HG03571 (cell line): ENCODE data around the gene ZCCHC13.
"Not testable (repeated sequence)": the region's sequence is repeated elsewhere in the genome, so short reads cannot be mapped to it uniquely, and the experiment has no call there.

ENCODE experiments used
- ATAC-seq: cut with Tn5 transposase; IDR thresholded peaks from one replicate; pipeline ENCODE4 v1.9.1; 2021; ENCODE audit not compliant: unreplicated experiment

ZCCHC13 gene

DNA sequence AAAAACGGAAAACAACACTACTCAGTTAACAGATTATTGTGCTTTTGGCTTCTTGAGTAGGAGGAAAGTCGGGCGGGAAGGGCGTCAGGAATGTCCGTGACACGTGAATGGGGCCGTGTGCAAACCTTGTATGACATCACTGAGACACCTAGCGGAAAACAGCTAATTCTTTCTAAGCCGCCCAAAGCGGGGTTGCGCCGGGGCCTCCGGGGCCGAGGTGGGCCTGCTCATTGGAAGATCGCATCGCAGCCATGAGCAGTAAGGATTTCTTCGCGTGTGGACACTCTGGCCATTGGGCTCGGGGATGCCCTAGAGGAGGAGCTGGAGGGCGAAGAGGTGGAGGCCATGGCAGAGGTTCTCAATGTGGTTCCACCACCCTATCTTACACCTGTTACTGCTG, at the start of gene ZCCHC13:
TSS of gene ZCCHC13 (plus strand) at position 165 of the 400 bp plus-strand sequence. CDS start at position 252, 87 bp downstream.
- no peak for ATAC-seq

DNA sequence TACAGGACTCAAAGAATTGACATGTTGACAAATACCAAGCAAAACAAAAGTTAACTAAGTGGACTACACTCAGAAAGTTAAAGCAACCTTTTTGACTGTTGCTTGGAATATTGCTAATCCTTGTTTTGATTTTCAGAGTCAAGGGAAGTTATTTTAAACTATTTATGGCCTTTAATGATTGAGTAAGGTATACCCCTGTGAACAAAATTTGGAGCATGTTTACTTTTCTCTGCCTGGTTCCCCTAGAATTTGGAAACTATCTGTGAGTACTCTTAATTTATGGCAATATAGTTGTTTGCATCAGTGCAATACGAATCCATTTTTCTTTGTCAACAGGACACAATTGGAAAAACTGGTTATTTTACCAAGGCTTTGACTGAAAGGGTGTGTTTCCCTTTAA, 45.9 kb upstream of the ZCCHC13 start:
- not testable (repeated sequence) for ATAC-seq

DNA sequence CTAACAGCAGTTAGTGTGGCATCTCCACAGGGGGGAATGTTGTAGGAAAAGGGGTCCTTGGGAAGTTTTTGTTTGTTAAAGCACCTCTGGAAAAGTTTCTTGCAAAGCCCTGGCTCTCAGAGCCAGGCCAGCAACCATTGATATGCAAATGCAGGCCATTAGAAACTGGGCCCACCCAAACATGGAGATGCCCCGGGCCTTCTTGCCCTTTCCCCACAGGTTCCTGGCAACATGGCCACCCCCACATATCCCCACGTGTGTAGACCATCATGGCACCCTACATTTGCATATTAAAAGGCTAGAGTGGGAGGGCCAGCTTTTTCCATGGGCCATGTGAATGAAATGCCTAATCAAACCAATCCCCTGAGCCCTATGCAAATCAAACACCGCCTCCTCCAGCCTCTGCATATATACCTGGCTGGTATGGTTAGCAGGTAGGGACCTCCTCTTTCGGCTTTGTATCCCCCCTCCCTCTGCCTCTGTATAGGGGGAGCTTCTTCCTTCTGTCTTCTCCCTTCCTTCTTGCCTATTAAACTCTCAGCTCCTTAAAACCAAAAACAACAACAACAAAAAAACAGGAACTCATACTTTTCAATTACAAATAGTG, 44.0 kb upstream of the ZCCHC13 start:
- ATAC-seq: no peak

DNA sequence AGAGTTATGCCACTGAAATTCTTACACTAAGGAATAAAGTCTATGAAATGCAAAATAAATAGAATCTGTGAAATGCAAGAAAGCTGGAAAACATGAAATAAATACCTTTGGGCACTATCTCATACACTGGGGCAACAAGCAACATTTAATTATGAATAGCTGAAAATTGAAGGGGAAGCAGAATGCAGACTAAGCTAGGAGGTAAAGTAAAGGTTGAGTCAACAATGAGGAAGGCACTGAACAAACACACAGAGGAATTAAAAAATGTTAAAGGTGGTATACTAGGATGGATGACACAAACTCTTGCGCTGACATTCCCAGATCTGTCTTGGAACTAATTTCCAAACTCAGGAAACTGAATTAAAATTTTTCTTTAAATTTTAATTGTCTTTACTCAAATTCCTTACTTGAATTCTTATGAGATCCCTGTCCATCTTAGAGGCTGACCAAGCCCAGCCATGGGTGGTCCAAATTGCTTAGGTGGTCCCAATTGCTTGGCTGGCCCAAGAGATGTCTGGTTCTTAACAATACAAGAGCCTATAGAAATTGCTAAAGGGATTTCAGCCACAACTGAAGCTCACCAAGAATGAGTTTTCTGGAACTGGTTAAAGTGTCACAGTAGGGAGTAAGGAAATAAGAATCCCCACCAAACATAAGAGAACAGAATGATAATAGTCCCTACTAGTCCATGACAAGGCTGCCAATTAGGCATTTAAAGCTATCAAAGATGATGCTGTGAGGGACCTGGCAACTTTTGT, 41.3 kb upstream of the ZCCHC13 start:
- no peak for ATAC-seq

DNA sequence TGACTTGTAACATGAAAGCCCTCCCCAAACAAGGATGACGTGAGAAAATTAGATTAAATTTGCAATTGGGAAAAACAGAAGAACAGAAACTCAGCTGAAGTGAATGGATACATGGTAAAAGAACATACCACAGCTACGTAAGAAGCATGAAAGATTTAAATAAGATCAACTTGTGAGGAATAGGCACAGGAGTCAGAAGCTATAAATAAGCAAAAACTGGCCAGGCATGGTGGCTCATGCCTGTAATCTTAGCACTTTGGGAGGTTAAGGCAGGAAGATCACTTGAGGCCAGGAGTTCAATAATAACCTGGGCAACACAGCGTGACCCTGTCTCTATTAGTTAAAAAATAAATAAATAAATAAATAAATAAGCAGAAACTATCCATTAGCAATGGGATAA, 33.6 kb upstream of the ZCCHC13 start:
- no peak for ATAC-seq

DNA sequence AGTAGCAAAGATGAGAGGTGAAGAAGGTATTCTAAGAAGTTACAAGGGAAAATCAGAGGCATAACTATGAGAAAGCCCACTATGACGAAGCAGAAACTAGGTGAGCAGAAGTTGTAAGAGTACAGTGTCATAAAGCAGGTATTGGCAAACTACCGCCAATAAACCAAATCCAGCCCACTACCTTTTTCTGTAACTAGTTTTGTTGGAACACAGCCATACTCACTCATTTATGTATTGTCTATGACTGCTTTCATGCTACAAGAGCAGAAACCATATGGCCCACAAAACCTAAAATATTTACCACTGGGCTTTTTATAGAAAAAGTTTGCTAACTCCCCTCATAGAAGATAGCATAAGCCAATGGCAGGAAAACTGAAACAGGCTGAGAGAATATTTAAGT, 31.8 kb upstream of the ZCCHC13 start:
- ATAC-seq: peak; percentile 76

DNA sequence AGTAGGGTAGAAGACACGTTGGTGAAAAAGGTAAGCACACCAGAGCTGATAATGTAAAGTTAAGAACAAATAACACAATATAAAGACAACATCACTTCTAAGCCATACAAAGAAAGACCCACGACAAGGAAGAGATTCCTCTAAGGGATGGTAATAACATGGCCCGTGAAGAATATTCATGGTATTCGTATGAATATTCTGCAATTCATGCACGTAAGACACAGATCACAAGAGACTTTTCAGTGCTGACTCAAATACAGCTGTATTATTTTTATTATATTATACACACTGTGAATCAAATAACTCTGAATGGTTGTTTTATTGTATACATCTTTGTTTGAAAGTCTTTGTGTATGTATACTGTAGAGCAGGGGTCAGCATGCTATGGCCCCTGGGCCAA, 29.5 kb upstream of the ZCCHC13 start:
- no peak for ATAC-seq

DNA sequence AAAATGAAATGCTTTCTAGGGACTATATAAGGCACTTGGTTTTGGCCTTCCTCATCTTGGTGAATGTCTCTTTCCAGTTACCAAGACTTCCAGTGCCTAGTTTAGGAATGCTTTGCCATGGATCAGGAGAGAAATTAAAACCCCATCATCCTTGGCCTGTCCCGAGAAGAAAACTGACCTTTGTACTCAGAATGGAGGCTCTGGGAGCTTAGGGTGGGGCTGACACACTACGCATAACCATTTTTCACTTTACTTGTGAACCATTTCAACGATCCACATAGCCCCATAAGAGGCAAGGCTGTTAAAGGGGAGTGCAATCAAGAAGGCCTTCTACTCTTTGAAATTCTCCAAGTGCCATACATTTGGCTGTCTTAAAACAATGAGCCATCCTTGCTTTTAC, 26.7 kb upstream of the ZCCHC13 start:
- ATAC-seq: no peak

DNA sequence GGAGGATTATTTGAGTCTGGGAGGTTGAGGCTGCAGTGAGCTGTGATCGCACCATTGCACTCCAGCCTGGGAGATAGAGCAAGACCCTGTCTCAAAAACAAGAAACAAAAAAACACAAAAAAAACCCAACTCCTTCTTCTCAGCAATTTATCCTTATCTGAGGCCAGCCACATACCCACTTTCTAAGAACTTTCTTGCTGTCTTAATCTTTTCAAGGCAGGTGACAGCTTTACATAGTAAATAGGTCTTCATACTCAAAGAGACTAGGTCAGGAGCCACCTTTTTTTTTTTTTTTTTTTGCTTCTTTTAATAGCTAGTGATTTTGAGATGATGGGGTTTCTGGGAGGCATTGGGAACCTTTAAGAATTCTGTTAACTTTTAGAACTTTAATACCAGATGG, 26.1 kb upstream of the ZCCHC13 start:
- ATAC-seq: no peak

DNA sequence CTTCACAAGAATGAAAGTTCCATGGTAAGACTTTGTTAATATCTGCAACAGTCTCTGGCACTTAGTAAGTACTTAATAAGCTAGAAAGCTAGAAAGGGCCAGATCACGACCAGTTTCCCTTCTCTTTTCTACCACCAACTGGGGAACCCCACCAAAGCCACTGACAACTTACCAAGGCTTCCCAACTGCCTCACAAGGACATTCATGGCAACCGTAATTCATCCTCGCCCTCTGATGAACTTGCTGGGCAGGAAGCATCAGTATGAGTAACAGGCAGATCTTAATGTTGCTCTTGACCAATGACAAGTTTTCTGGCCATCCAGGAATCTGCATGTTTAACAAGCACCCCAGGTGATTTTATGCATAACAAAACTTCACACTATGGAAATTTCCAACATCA, 23.2 kb upstream of the ZCCHC13 start:
- ATAC-seq: peak; percentile 72

DNA sequence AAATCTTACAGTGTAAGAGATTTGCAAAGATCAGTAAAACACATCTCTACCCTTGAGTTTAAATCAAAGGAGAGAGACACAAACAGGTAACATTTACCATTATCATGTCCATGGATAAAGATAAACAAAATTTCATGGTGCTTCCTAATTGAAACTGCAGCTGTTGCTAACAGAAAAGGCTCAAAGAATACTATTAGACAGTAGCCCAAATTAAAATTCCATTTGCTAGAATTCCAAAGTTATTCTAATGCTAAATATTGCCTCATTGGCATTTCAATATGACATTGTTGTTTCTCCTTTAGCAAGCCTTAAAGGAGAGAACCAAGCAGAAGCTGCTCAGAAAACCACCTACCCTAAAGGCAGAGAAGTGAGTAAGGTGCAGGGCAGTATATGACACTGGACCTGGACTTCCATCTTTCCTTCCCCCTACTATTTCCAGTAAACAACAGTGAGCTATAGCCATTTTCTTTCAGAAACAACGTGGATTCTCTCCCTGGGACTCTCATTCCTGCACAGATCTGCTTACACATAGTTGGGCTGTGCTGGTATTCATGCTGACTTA, 19.5 kb upstream of the ZCCHC13 start:
- ATAC-seq: no peak

DNA sequence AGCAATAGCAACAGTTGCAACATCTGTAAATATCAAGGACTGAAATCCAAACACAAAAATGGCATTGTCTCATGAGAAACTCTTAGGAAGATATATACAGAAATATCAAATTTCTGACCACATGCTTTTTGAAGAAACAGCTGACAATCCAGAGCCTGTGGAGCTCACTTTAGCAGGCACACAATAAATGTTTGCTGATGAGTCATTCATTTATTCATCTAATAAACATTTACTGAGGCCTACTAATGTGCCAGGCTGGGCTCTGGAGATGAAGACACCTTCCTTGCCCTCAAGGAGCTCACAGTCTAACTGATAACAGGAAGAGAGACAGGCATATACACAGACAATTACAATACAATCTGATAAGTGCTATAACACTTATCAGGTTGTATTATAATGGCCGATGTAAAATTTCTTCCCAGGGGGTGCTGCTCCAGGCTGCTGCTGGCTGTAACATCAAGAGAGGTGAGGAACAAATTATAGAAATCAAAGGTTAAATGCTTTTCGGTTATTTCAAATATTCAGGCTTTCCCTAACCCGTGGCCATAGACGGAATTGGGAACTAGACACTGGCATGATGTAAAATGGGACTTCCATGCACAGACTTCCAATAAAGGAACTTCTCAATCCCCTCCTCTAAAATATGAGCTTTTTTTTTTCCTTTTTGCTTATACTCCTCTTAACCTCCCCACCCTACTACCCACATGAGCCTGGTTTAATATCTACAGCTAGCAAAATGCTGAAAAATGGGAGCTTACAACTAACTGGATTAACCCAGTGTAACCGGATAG, 16.8 kb upstream of the ZCCHC13 start:
- no peak for ATAC-seq

DNA sequence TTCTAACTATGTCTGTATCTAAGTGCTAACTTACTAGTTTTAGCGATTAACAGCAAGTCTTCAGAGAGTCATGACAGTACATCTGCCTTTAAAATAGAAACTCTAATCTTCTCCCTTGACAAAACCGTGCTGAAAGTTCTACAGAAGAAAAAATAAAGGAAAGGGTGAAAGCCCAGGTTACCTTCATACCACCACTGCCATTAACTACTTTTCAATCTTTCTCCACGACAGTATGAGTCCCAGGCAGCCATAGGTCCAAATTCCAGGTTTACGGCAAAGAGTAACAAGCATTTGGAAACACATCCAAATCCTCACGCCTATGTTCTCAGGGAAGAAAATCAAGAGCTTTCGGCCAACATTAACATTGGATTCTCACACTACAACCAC, 12.4 kb upstream of the ZCCHC13 start:
- ATAC-seq: no peak

DNA sequence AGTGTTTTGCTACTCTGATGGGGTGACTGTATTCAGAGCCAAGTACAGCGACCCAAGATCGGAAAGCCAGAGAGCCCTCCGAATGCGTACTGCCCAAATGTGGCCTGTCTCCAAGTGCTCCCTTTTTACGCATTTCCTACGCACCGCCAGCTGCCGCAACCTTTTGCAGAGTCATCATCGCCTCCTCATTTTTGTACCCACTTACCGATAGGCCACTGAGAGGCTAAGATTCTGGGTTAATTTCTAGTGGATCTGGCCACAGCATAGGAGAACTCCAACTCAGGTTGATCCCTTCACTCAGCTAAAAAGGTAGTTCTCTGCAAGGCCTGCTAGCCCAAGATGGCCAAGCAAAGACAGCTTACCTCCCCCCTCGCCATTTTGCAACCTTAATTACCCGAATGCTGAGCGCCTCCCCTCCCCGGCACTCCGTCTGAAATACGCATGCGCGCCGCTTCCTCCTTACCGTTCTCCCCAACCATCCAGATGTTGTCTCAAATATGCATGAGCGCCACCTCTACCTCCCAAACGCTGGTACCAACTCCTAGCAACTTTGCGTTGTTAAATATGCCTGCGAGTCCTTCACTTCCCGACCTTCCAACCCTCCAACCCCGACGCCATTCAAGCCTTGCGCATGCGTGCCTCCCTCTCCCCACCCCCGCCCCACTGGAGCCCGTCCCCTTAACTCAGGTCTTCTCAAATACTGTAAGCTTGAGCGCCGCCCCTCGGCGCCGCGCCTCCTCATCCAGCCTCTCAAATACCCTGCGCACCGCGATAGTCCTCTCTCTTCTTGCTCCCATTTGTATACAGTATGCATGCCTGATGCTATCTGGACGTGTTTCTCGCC, 11.8 kb upstream of the ZCCHC13 start:
- ATAC-seq: peak; percentile 85

DNA sequence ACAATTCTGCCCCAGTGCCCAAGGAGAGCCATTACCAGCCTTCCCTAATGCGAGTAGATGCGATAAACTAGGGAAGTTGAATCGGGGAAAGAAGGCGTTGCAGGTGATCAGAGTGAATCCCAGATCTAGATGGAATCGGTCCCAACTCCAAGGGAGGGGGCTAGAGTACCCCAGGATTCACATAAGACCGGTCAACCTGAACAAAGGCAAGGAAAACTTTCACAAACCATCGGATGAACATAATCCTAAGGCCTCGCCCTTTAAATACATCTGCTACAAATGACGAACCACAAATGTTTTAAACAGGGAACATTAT, 11.2 kb upstream of the ZCCHC13 start:
- ATAC-seq: peak; percentile 9

DNA sequence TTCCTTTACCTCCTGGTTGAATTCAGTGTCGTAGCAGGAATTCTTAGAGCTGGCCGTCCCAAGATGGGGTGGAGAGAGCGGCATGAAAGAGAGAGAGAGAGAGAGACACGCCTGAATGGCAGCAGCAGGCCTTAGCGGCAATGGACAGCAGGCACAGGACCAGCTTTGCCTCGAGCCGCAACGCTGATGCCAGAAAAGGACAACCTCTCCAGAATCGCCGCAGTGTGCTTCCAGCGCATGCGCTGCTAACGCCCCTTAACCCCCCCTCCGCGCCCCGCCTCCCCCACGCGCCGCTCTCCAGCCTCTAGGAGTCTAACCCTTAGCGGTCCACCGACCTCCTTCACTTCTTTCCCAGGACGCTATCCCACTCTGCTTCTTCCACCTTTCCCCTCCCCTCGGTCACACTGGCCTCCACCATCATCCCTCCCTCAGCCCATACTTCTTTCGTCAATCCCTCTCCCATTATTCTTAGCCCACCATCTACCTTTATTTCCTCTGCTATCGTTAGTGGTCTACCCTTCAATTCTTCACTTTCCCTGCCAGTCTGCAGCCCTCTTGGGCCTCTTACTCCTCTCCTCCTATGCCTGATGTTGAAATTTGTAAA, 10.5 kb upstream of the ZCCHC13 start:
- ATAC-seq: no peak

DNA sequence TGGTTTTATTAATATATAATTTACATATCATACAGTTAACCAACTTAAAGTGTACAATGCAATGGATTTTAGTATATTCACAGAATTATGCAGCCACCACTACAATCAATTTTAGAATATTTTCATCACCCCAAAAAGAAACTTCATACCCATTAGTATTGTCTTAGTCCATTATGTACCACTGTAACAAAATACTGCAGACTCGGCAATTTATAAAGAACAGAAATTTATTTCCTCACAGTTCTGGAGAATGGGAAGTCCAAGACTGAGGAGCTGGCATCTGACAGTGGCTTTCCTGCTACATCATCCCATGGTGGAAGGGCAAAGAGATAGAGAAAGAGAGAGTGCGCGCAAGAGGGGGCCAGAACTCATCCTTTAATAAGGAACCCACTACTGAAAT, 8.9 kb upstream of the ZCCHC13 start:
- ATAC-seq: no peak

DNA sequence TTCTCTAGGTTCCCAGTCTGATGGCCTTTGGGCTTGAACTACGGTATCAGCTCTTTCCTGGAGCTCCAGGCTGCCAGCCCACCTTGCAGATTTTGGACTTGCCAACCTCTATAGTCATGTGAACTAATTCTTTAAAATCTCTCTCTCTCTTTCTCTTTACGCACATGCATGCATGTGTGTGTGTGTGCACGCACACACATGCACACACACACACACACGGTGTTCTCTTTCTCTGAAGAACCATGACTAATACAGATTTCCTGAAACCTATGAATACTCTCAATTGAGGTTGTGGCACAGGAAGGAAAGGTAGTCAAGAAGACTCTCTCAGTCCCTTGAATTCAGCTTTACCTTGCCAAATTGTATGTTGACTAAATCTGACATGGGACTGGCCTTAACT, 6.2 kb upstream of the ZCCHC13 start:
- no peak for ATAC-seq

DNA sequence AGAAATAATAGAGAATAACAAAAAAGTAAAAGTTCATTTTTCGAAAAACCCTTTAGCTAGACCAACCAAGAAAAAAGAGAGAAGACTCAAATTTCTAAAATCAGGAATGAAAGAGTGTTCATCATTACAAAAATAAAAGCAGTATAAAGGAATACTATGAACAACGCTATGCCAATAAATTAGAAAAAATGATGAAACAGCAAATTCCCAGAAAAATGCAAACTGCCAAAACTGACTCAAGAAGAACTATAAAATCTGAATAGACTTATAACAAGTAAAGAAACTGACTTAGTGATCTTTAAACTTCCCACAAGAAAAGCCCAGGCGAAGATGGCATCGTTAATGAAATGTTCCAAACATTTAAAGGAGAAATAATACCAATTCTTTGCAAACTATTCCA, 3.1 kb upstream of the ZCCHC13 start:
- ATAC-seq: no peak

DNA sequence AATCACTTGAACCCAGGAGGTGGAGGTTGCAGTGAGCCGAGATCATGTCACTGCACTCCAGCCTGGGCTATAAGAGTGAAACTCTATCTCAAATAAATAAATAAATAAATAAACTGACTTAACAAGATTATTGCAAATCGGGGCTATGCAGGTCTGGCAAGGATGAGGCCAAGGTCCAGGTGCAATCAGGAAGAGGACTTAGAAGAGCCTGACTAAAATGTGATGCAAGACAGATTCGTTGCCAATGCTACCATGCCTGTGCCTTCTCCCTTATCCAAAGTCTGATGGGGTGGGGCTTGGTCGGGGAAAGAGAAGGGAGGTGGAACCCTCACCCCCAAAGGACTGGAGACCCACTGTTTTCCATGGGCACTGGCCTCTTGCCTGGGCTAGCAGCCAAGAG, 14.7 kb downstream of the ZCCHC13 start:
- ATAC-seq: no peak

DNA sequence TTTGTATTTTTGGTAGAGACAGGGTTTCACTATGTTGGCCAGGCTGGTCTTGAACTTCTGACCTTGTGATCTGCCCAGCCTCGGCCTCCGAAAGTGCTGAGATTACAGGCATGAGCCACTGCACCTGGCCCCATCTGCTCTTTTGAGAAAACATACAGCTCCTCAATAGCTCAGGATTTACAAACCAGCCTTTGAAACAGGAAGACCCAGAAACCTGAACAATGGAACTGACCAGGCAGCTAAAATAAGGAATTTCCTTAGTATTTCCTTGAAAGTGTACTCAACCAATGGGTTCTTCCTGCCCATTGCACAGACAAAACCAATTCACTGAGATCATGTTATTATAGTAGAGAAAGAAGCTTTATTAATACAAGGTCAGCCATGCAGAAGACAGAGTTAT, 15.3 kb downstream of the ZCCHC13 start:
- ATAC-seq: not testable (repeated sequence)
